ENCODE results near the gene PTPRU. TPM values are rescaled to one million over a fixed set of nuclear protein-coding genes. Genes with fewer than 3 reads are reported as not detected.

PTPRU gene
- 10 to 100 TPM in 1 of 3 donors, 1 to 10 TPM in 2; 1.8 to 14.3 (median 2.2) TPM for total RNA-seq
- long read RNA-seq, donor 1, partial matches to known transcripts: 12 of 21 reads
- long read RNA-seq, donor 1, other reads (novel, unspliced or antisense): 8 of 21 reads
- long read RNA-seq, donor 2: 0 reads

- DNase-seq: peak; percentile 81 to 89 (median 82)
- Histone ChIP-seq H3K9me3 (no peaks in the 10 kb centered on the region), H3K4me1 (ENCODE audit: low read depth) (peaks cover 22% of the 10 kb centered on the region), H3K36me3 (ENCODE audit: low read depth) (no peaks in the 10 kb centered on the region), H3K4me3 (peak within 1 kb of the TSS; percentile 6)
- ATAC-seq: peak; percentile 95
- peak; percentile 90 for TF ChIP-seq CTCF (IDR thresholded peaks at IDR 0.05)
- intact Hi-C loops (cut with DNase I, micrococcal nuclease): loop anchor here (5.0 to 10.0 kb wide), 3 partner anchors 609 to 1479 kb away; no protein-coding TSS in a partner anchor
Observed at GRCh38 chr1:29235955-29236711, at the start of gene PTPRU. PTPRU (plus strand) TSS chr1:29236522; CDS start chr1:29236645, 123 bp downstream.

- H3K9me3 ChIP-seq: no peaks in the 10 kb centered on the region
- intact Hi-C loops (cut with DNase I, micrococcal nuclease): no loop called here
- ATAC-seq: no peak
- TF ChIP-seq CTCF (IDR thresholded peaks at IDR 0.05): no peak
- peaks cover 9% of the 10 kb centered on the region for H3K4me1 ChIP-seq (ENCODE audit: low read depth)
- no peak overlapping the region for H3K4me3 ChIP-seq
- no peak for DNase-seq
- peaks cover 4% of the 10 kb centered on the region for H3K36me3 ChIP-seq (ENCODE audit: low read depth)
Observed at GRCh38 chr1:29186707-29187106, 49.6 kb upstream of the PTPRU start.

GRCh38 chr1:29190718-29191117 lies 45.6 kb upstream of the PTPRU start:
- Histone ChIP-seq H3K4me3 (no peak overlapping the region), H3K36me3 (ENCODE audit: low read depth) (no peaks in the 10 kb centered on the region), H3K4me1 (ENCODE audit: low read depth) (no peaks in the 10 kb centered on the region), H3K9me3 (no peaks in the 10 kb centered on the region)
- intact Hi-C loops (cut with DNase I, micrococcal nuclease): no loop called here
- no peak for TF ChIP-seq CTCF (IDR thresholded peaks at IDR 0.05)
- ATAC-seq (no peak), DNase-seq (no peak)

GRCh38 chr1:29193879-29194455 lies 42.4 kb upstream of the PTPRU start:
- no peak overlapping the region for H3K4me3 ChIP-seq
- intact Hi-C loops (cut with DNase I, micrococcal nuclease): no loop called here
- H3K4me1 ChIP-seq (ENCODE audit: low read depth): no peaks in the 10 kb centered on the region
- no peaks in the 10 kb centered on the region for H3K9me3 ChIP-seq
- ATAC-seq (no peak), DNase-seq (no peak)
- no peaks in the 10 kb centered on the region for H3K36me3 ChIP-seq (ENCODE audit: low read depth)
- no peak for TF ChIP-seq CTCF (IDR thresholded peaks at IDR 0.05)

- ATAC-seq (no peak), DNase-seq (no peak)
- no peaks in the 10 kb centered on the region for H3K36me3 ChIP-seq (ENCODE audit: low read depth)
- no peak for TF ChIP-seq CTCF (IDR thresholded peaks at IDR 0.05)
- intact Hi-C loops (cut with DNase I, micrococcal nuclease): no loop called here
- no peak overlapping the region for H3K4me3 ChIP-seq
- H3K4me1 ChIP-seq (ENCODE audit: low read depth): no peaks in the 10 kb centered on the region
- no peaks in the 10 kb centered on the region for H3K9me3 ChIP-seq
Observed at GRCh38 chr1:29195881-29196291, 40.4 kb upstream of the PTPRU start.

All from mucosa of descending colon (tissue), 3 donors.